AG09309 (cell line): ENCODE measurements around the gene SMIM45.

Source experiments
- DNase-seq: peaks from one replicate; pipeline ENCODE4 v3.0.0-alpha.2; 2010; ENCODE audit warnings: low read depth
- H3K4me3 ChIP-seq: 2 replicates; pipeline ENCODE4 v1.5.1; 2011; ENCODE audit warnings: mild to moderate bottlenecking, low read depth, low read length, moderate library complexity; ENCODE audit not compliant: control insufficient read depth
- CTCF ChIP-seq: IDR thresholded peaks from 2 replicates; pipeline ENCODE4 v1.5.1; 2011; ENCODE audit warnings: mild to moderate bottlenecking, low read depth, low read length, inconsistent platforms; ENCODE audit not compliant: insufficient read depth, control insufficient read depth; ENCODE audit errors: missing control alignments

Gene SMIM45

GRCh38 chr22:41908411-41909309, 43.3 kb upstream of the SMIM45 start:
- no peak for TF ChIP-seq CTCF
- H3K4me3 ChIP-seq: no peak overlapping the region
- no peak for DNase-seq

GRCh38 chr22:41909310-41910049, 42.5 kb upstream of the SMIM45 start:
- no peak for DNase-seq
- no peak overlapping the region for H3K4me3 ChIP-seq
- TF ChIP-seq CTCF: no peak

DNA sequence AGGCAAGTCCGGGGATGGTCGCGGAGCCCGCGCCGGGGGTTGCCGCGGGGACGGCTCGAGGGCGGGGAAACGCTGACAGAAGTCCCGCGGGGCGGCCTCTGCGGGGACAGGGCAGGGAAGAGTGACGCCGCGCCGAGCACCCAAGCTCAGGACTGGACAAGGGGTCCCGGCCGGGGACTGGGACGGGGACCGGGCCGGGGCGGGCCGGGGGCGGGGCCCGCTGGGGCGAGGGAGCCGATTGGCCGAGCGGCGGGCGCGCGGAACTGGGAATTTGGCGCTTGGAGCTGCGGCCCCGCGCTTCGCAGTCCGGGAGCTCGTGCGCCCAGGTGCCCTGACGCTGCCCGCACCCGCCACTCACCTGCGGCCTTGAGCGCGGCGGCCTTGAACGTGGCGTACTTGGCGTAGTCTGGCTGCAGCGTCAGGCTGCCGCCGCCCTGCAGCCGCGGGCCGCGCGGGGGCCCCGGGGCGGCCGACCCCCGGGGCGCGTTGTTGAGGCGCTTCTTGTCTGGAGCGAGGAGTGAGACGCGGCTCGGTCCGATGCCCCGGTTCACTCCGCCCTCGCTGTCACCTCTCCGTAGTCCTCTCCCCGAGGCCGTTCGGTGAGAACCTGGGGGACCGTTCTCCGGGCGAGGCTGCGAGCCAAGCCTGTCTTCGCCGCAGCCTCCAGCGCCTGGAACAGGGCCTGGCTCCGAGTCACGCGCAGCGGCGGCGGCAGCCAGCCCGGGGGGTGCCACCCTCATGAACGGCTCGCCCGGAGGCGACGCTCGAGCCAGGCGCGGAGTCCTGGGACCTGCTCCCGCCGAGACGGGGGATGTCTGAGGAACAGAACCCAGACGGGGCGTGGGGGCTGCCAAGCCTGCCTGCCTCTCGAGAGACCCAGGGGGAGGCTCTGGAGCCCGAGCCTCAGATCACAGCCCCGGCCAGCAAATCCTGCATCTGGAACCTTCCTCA, 41.6 kb upstream of the SMIM45 start:
- TF ChIP-seq CTCF: no peak
- DNase-seq: no peak
- no peak overlapping the region; the same call in 1 of the 2 replicates for H3K4me3 ChIP-seq

- no peak for DNase-seq
- no peak overlapping the region for H3K4me3 ChIP-seq
- TF ChIP-seq CTCF: no peak
These were observed 40.8 kb upstream of the SMIM45 start for GRCh38 chr22:41911001-41911611.

DNA sequence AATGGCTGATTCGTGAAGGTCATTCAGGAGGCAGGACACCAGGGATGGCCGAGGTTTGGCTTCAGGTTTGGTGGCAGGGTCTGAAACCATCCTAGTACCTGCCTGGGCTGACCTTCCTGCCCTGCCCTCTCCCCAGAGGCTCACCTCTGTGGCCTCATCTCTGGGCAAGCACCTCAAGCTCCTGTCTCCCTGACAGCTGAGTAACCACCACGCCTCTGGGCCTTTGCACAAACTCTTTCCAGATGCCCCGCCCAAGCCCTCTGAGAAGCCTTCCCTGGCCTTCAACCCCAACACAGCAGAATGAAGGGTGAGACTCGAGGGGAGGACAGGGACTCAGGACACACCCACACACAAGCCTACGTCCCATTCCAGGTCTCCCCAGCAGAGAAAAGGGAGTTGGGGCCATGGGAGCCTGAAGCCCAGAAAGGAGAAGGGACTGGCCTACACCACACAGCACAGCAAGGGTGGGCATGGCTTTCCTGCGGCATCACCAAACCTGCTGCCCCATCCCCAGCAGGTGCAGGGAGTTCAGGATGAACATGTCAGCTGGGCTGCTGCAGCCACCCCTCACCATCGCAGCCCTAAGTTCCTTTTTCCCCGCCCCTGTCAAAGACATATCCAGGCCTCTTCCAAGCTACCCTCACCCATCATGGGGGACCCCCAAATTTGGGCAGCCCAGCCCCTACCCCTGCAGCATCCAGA, 39.5 kb upstream of the SMIM45 start:
- no peak for DNase-seq
- H3K4me3 ChIP-seq: no peak overlapping the region
- no peak for TF ChIP-seq CTCF
